NCI-H345 treated with DMSO at 0.1 percent for 48 hours (cell line): ENCODE data around the gene CXADR.

ENCODE experiments used
- DNase-seq: peaks from one replicate; lab custom pipeline; 2025; ENCODE audit not compliant: unreplicated experiment; lab: John Stamatoyannopoulos, UW

Gene CXADR

GRCh38 chr21:17585875-17586450 is 73.1 kb downstream of the CXADR start:
- peak; percentile 62 for DNase-seq

GRCh38 chr21:17590430-17590829 is 77.6 kb downstream of the CXADR start:
- DNase-seq, result no peak

- no peak for DNase-seq
Measured at GRCh38 chr21:17597680-17598079, 84.8 kb downstream of the CXADR start.

GRCh38 chr21:17598437-17598836 is 85.6 kb downstream of the CXADR start:
- no peak for DNase-seq

GRCh38 chr21:17602874-17603273 is 90.0 kb downstream of the CXADR start:
- DNase-seq, result no peak

- peak; percentile 8 for DNase-seq
Measured at GRCh38 chr21:17607684-17608083, 94.8 kb downstream of the CXADR start.

- DNase-seq, result no peak
Measured at GRCh38 chr21:17609681-17610080, 96.8 kb downstream of the CXADR start.

- no peak for DNase-seq
Measured at GRCh38 chr21:17610911-17611310, 98.1 kb downstream of the CXADR start.

GRCh38 chr21:17611414-17612022 is 98.7 kb downstream of the CXADR start:
- peak; percentile 80 for DNase-seq

GRCh38 chr21:17612023-17612564 is 99.3 kb downstream of the CXADR start:
- peak; percentile 48 for DNase-seq

GRCh38 chr21:17612565-17613241 is 99.9 kb downstream of the CXADR start, which contains the start of gene BTG3:
BTG3 (minus strand) TSS chr21:17612901; CDS start chr21:17609144, 3,757 bp downstream.
- peak; percentile 90 for DNase-seq

- DNase-seq, result no peak
Measured at GRCh38 chr21:17613242-17613676, 100.4 kb downstream of the CXADR start.

GRCh38 chr21:17616831-17617230 is 104.0 kb downstream of the CXADR start:
- DNase-seq, result no peak

GRCh38 chr21:17622018-17622417 is 109.2 kb downstream of the CXADR start:
- DNase-seq, result no peak

- DNase-seq, result no peak
Measured at GRCh38 chr21:17631195-17631594, 118.4 kb downstream of the CXADR start.

GRCh38 chr21:17636711-17637110 is 123.9 kb downstream of the CXADR start:
- DNase-seq, result no peak

- DNase-seq, result no peak
Measured at GRCh38 chr21:17640821-17641220, 128.0 kb downstream of the CXADR start.
